PC-3 (cell line): Measurements from ENCODE around the gene SCN10A. TPM values are rescaled to one million over a fixed set of nuclear protein-coding genes. Genes with fewer than 3 reads are reported as not detected.

Source experiments
- ATAC-seq: fragments of 200-7000 bp; cut with Tn5 transposase; 2 replicates; pipeline ENCODE4 v1.9.1; 2020; ENCODE audit warnings: mild to moderate bottlenecking, moderate library complexity
- BruUV-seq: library from RNA; stranded (reverse); fragments of 400-500 nt; replicated peaks from 2 replicates; lab custom pipeline; 2021; lab: Mats Ljungman, UMichigan
- CTCF ChIA-PET: fragments of 300-600 bp; sonication (Branson Sonifier 250); formaldehyde crosslinking; loops from one replicate; lab custom pipeline; 2022; ENCODE audit warnings: antibody characterized with exemption; lab: Charles Lee
- POLR2A ChIA-PET: fragments of 300-600 bp; sonication (Branson Sonifier 250); formaldehyde crosslinking; loops from one replicate; lab custom pipeline; 2022; ENCODE audit warnings: antibody characterized with exemption; ENCODE audit not compliant: unreplicated experiment; lab: Charles Lee
- DNase-seq: peaks from one replicate; pipeline ENCODE4 v3.0.0-alpha.2; 2015
- H2AFZ ChIP-seq: fragments of 300-600 bp; sonication (generic); 2 replicates; pipeline ENCODE4 v1.6.0; 2016; ENCODE audit warnings: antibody characterized with exemption, low read length
- H3F3A ChIP-seq: fragments of 300-600 bp; sonication (generic); one replicate; pipeline ENCODE4 v1.6.0; 2017; ENCODE audit warnings: antibody characterized with exemption, low read length, control low read depth, mild to moderate bottlenecking; ENCODE audit not compliant: unreplicated experiment
- H3K27ac ChIP-seq: fragments of 300-600 bp; sonication (generic); 2 replicates; pipeline ENCODE4 v1.5.1; 2016; ENCODE audit warnings: mild to moderate bottlenecking, low read length
- H3K27me3 ChIP-seq: fragments of 300-600 bp; sonication (generic); 2 replicates; pipeline ENCODE4 v1.6.1; 2016; ENCODE audit warnings: low read length, mixed read lengths
- H3K36me3 ChIP-seq: fragments of 300-600 bp; sonication (generic); 2 replicates; pipeline ENCODE4 v1.6.1; 2016; ENCODE audit warnings: low read depth, mixed run types, low read length, mixed read lengths
- H3K4me1 ChIP-seq: fragments of 300-600 bp; sonication (generic); 2 replicates; pipeline ENCODE4 v1.5.1; 2016; ENCODE audit warnings: low read length; ENCODE audit not compliant: insufficient read depth
- H3K4me2 ChIP-seq: fragments of 300-600 bp; sonication (generic); 2 replicates; pipeline ENCODE4 v1.6.0; 2016; ENCODE audit warnings: low read length
- H3K4me3 ChIP-seq: fragments of 300-600 bp; sonication (generic); 2 replicates; pipeline ENCODE4 v1.5.1; 2016; ENCODE audit warnings: mild to moderate bottlenecking, low read length, mixed read lengths
- H3K79me2 ChIP-seq: fragments of 300-600 bp; sonication (generic); 2 replicates; pipeline ENCODE4 v1.6.1; 2017; ENCODE audit warnings: low read length, mixed read lengths
- H3K9ac ChIP-seq: fragments of 300-600 bp; sonication (generic); 2 replicates; pipeline ENCODE4 v1.6.0; 2016; ENCODE audit warnings: mild to moderate bottlenecking, low read length
- H3K9me2 ChIP-seq: fragments of 300-600 bp; sonication (generic); replicated peaks from 2 replicates; pipeline ENCODE4 v1.6.1; 2016; ENCODE audit warnings: mixed run types, low read length, mixed read lengths
- H3K9me3 ChIP-seq: fragments of 300-600 bp; sonication (generic); 2 replicates; pipeline ENCODE4 v1.6.1; 2016; ENCODE audit warnings: low read length, mixed read lengths
- H4K20me1 ChIP-seq: fragments of 300-600 bp; sonication (generic); 2 replicates; pipeline ENCODE4 v1.6.1; 2016; ENCODE audit warnings: low read length, mixed read lengths
- EZH2 ChIP-seq: fragments of 300-600 bp; sonication (generic); IDR thresholded peaks from one replicate; pipeline ENCODE4 v1.6.1; 2017; ENCODE audit warnings: antibody characterized with exemption, mild to moderate bottlenecking, low read length; ENCODE audit not compliant: unreplicated experiment
- EZH2phosphoT487 ChIP-seq: fragments of 300-600 bp; sonication (generic); IDR thresholded peaks from 2 replicates; pipeline ENCODE4 v1.6.1; 2018; ENCODE audit warnings: mild to moderate bottlenecking, antibody characterized with exemption, low read length, borderline replicate concordance
- intact Hi-C: fragments of 100-400 bp; cut with micrococcal nuclease; formaldehyde crosslinking; loops from 2 replicates; pipeline ENCODE4 v1.9.0; 2023
- total RNA-seq: library from RNA; depleted of rRNA; stranded (reverse); fragments of >200 nt; gene quantifications from 2 replicates; pipeline ENCODE4 v1.2.3, GENCODE V29; 2014
- TF ChIP-seq, protein P1 (sequence below): fragments of 300-600 bp; sonication (generic); conservative IDR thresholded peaks from 2 replicates; pipeline ENCODE4 v1.5.1; 2017; ENCODE audit warnings: antibody characterized with exemption, low read depth, mild to moderate bottlenecking, low read length

The SCN10A gene
- total RNA-seq, 1 experiment from 2014 or later: not detected

DNA sequence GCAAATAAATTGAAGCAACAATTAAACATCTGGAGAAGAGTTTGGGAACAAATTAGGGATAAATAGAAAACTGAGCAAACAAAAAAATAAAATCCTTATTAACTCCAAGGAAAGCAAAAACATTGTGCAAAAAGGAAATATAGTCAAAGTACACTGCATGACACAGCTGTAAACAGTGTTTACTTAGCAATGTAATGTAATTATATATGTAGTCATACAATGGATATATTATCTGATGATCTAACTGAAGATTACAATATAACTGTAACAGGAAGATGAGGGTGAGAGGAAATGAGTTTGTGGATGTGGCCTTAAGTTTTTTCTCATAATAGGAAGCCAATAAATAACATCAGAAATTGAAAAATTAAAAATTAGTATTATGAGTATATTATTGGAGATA is 42.5 kb downstream of the SCN10A start:
- H3K4me2 ChIP-seq: no peak overlapping the region
- ChIA-PET CTCF (no interaction called here), POLR2A (no interaction called here)
- no peak overlapping the region for H3K27ac ChIP-seq
- no peaks in the 10 kb centered on the region for H3K9me3 ChIP-seq
- DNase-seq (no peak), ATAC-seq (no peak)
- H3F3A ChIP-seq: no peaks in the 10 kb centered on the region
- no peaks in the 10 kb centered on the region for H3K4me1 ChIP-seq
- H3K27me3 ChIP-seq: peaks cover 4% of the 10 kb centered on the region; the same call in 1 of the 2 replicates
- H3K9ac ChIP-seq: no peak overlapping the region
- TF ChIP-seq EZH2phosphoT487 (no peak), EZH2 (no peak)
- TF ChIP-seq, protein P1, sequence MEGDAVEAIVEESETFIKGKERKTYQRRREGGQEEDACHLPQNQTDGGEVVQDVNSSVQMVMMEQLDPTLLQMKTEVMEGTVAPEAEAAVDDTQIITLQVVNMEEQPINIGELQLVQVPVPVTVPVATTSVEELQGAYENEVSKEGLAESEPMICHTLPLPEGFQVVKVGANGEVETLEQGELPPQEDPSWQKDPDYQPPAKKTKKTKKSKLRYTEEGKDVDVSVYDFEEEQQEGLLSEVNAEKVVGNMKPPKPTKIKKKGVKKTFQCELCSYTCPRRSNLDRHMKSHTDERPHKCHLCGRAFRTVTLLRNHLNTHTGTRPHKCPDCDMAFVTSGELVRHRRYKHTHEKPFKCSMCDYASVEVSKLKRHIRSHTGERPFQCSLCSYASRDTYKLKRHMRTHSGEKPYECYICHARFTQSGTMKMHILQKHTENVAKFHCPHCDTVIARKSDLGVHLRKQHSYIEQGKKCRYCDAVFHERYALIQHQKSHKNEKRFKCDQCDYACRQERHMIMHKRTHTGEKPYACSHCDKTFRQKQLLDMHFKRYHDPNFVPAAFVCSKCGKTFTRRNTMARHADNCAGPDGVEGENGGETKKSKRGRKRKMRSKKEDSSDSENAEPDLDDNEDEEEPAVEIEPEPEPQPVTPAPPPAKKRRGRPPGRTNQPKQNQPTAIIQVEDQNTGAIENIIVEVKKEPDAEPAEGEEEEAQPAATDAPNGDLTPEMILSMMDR: no peak
- H4K20me1 ChIP-seq: no peaks in the 10 kb centered on the region
- H3K36me3 ChIP-seq: no peaks in the 10 kb centered on the region
- intact Hi-C loops: no loop called here
- H3K9me2 ChIP-seq: no peaks in the 10 kb centered on the region
- H3K4me3 ChIP-seq: no peak overlapping the region
- H3K79me2 ChIP-seq: no peaks in the 10 kb centered on the region
- no TSS peak for BruUV-seq
- H2AFZ ChIP-seq: no peak overlapping the region

DNA sequence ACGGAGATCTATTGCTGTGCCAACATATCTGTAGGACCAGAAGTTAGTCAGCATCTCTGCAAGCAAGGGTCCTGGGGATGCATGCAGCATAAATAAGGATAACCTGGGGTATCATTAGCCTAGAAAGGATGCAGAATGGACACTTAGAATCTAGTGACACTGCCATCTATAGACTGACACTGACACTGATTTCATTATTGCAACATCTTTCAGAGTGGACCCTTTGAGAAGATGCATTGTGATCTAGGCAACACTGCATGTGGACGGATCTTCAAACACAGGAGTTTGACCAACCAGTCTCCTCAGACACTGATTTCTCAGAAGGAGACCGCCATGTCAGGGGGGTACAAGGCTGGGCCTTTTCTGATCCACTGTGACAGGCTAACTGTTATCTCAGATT is 52.4 kb downstream of the SCN10A start:
- ATAC-seq (no peak), DNase-seq (no peak)
- no peaks in the 10 kb centered on the region for H3F3A ChIP-seq
- no peak overlapping the region for H3K27ac ChIP-seq
- CTCF ChIA-PET: no interaction called here
- no peaks in the 10 kb centered on the region for H3K27me3 ChIP-seq
- H3K9me2 ChIP-seq: no peaks in the 10 kb centered on the region
- no peak overlapping the region for H3K4me3 ChIP-seq
- no peak overlapping the region for H3K4me2 ChIP-seq
- intact Hi-C loops: no loop called here
- H3K36me3 ChIP-seq: no peaks in the 10 kb centered on the region
- POLR2A ChIA-PET: no interaction called here
- TF ChIP-seq EZH2 (no peak), EZH2phosphoT487 (no peak)
- TF ChIP-seq, protein P1: no peak
- H3K9ac ChIP-seq: no peak overlapping the region
- H4K20me1 ChIP-seq: no peaks in the 10 kb centered on the region
- BruUV-seq: no TSS peak
- H3K9me3 ChIP-seq: no peaks in the 10 kb centered on the region
- H3K79me2 ChIP-seq: no peaks in the 10 kb centered on the region
- no peaks in the 10 kb centered on the region for H3K4me1 ChIP-seq
- H2AFZ ChIP-seq: no peak overlapping the region

DNA sequence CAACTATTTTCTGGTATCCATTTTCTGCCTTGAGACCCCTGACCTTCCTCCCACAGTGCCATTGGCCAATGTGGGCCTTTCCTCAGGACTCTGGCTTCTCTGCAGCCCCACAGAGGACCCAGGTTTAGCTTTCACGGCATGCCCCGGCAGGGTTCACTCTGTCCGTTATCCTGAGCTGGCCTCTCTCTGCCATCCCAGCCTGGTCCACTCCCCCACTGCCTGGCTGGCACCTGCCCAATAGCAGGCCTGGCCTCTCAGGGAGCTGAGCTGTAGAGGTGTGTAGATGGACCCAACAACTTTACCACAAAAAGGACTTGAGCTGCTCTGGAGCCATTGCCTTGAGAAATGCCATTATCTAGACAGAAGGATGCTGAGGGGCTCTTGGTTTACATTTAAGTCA is 57.5 kb downstream of the SCN10A start:
- no peaks in the 10 kb centered on the region for H3K27me3 ChIP-seq
- H3K79me2 ChIP-seq: no peaks in the 10 kb centered on the region
- ATAC-seq (no peak), DNase-seq (no peak)
- H3K4me3 ChIP-seq: no peak overlapping the region
- TF ChIP-seq EZH2: no peak
- TF ChIP-seq, protein P1: no peak
- TF ChIP-seq EZH2phosphoT487: no peak
- H3K36me3 ChIP-seq: no peaks in the 10 kb centered on the region
- no TSS peak for BruUV-seq
- no peaks in the 10 kb centered on the region for H3K9me2 ChIP-seq
- no peaks in the 10 kb centered on the region for H3K9me3 ChIP-seq
- no peaks in the 10 kb centered on the region for H4K20me1 ChIP-seq
- H3K4me2 ChIP-seq: no peak overlapping the region
- H3K27ac ChIP-seq: no peak overlapping the region
- ChIA-PET POLR2A (no interaction called here), CTCF (no interaction called here)
- no peaks in the 10 kb centered on the region for H3F3A ChIP-seq
- no peak overlapping the region for H2AFZ ChIP-seq
- intact Hi-C loops: no loop called here
- no peak overlapping the region for H3K9ac ChIP-seq
- H3K4me1 ChIP-seq: no peaks in the 10 kb centered on the region
